Gastrocnemius medialis (tissue), 4 donors: Measurements from ENCODE around the gene KCNAB3. TPM values are rescaled to one million over a fixed set of nuclear protein-coding genes. Genes with fewer than 3 reads are reported as not detected.

ENCODE experiments used
- ATAC-seq, 2 donors: fragments of 150-250 bp; one replicate each; pipeline ENCODE4 v1.9.1; 2016
- DNase-seq, 2 donors: peaks; one replicate each; pipeline ENCODE4 v3.0.0-alpha.2; 2019
- H3K27ac ChIP-seq, 4 donors: fragments of 200-600 bp; sonication (generic); 1 replicate in 1 of 4; 2 replicates in 3 of 4; pipeline ENCODE4 v1.5.1; 2016 to 2018; ENCODE audit warnings: mild to moderate bottlenecking in 2 of 4, moderate library complexity in 1 of 4
- H3K27me3 ChIP-seq, 3 donors: fragments of 200-600 bp; sonication (generic) in 2 of 3; 1 replicate in 1 of 3; 2 replicates in 2 of 3; pipeline versions ENCODE4 v1.5.1 to v1.6.0; 2016 to 2019; ENCODE audit warnings: mild to moderate bottlenecking in 1 of 3, moderate library complexity in 1 of 3
- H3K36me3 ChIP-seq, 2 donors: fragments of 200-600 bp; sonication (generic) in 1 of 2; one replicate each; pipeline ENCODE4 v1.5.1; 2017 to 2018
- H3K4me1 ChIP-seq, 2 donors: fragments of 200-600 bp; sonication (generic) in 1 of 2; one replicate each; pipeline ENCODE4 v1.5.1; 2016 to 2017; ENCODE audit warnings: mild to moderate bottlenecking in 2 of 2
- H3K4me3 ChIP-seq, 4 donors: fragments of 200-600 bp; sonication (generic) in 3 of 4; 1 replicate in 1 of 4; 2 replicates in 3 of 4; pipeline ENCODE4 v1.5.1; 2016 to 2019; ENCODE audit warnings: mild to moderate bottlenecking in 2 of 4
- H3K9me3 ChIP-seq, 3 donors: fragments of 200-600 bp; sonication (generic) in 2 of 3; 1 replicate in 1 of 3; 2 replicates in 2 of 3; pipeline ENCODE4 v1.5.1; 2016 to 2019
- CTCF ChIP-seq, 5 experiments: fragments of 450-650 bp in 3 of 5; fragments of 200-600 bp in 2 of 5; sonication (generic) in 2 of 5; IDR thresholded peaks in 4 of 5; conservative IDR thresholded peaks in 1 of 5; 1 replicate in 4 of 5; 2 replicates in 1 of 5; pipeline ENCODE4 v1.5.1; 2016 to 2019; ENCODE audit warnings: antibody characterized with exemption in 5 of 5, mild to moderate bottlenecking in 3 of 5, moderate library complexity in 3 of 5
- POLR2A ChIP-seq, 2 donors: fragments of 450-650 bp; IDR thresholded peaks; one replicate each; pipeline ENCODE4 v1.6.1; 2017; ENCODE audit warnings: antibody characterized with exemption in 2 of 2, mild to moderate bottlenecking in 2 of 2, moderate library complexity in 2 of 2
- in situ Hi-C, 4 donors: fragments of 200-750 bp; cut with MboI; loops; one replicate each; pipeline versions ENCODE4 v1.15.0 to v1.8.0; 2017; ENCODE audit warnings: low sequenced_read_pairs in 4 of 4
- intact Hi-C: fragments of 100-400 bp; cut with DNase I; formaldehyde crosslinking; loops from one replicate; pipeline ENCODE4 v1.15.1; 2023; ENCODE audit warnings: low total_unique reads
- total RNA-seq, 4 donors: library from RNA; depleted of rRNA; stranded (reverse); fragments of >200 nt; gene quantifications; one replicate each; pipeline versions ENCODE4 v1.1.0 to v1.2.3, GENCODE V29; 2016

Gene KCNAB3
- total RNA-seq, result under 1 TPM in 1 of 4 donors, not detected in 3; 0.42 TPM

DNA sequence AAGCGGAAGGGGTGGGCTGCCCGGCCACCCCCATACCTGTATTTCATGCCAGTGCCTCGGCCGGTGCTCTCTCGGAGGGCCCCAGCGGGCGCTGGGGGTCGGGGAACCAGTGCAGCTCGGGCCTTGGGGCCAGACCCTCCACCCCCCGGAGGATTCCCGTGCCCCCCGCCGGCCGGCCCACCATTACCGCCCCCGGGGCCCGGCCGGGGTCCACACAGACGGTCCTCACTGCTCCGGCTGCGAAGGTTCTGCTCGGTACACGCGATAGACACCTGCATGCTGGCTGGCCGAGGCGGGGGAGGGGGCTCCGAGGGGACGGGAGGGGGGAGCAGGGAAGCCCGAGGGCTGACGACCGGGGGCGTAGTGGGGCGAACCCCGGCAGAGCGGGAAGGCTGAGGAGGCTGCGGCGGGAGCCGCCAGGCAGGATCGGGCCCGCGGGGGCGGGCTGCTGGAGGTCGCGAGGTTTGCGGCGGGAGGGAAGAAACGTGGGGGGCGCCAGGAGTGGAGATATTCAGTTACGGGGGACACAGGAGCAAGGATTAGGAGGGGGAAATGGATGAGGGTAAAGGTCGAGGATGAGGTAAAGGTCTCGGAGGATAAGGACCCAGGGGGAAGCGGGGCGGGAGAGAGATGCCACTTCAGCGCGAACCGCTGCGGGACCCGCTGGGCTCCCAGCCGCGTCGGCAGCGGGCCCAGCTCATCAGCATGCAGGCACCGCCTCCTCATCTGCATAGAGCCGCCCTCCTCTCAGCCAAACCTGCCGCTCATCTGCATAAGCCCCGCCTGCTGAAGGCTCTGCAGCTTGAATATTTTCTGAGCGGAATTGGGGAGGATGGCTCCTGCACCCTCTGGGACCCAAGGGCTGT, at the start of gene KCNAB3:
TSS of gene KCNAB3 (minus strand) at position 699 of the 866 bp plus-strand sequence. CDS start at position 278, 421 bp downstream.
- no peak for TF ChIP-seq POLR2A (IDR thresholded peaks at IDR 0.05)
- Histone ChIP-seq H3K27me3 (no peaks in the 10 kb centered on the region), H3K27ac (no peak within 1 kb of the TSS), H3K9me3 (no peaks in the 10 kb centered on the region), H3K4me1 (peaks cover 17 to 19% of the 10 kb centered on the region in 2 donors), H3K36me3 (peaks cover 0 to 1% of the 10 kb centered on the region in 2 donors), H3K4me3 (no peak within 1 kb of the TSS)
- intact Hi-C loops (loop anchor here (5.0 kb wide), 2 partner anchors 63 to 72 kb away; partner anchors contain the start of genes CYB5D1, NAA38 and TMEM88), in situ Hi-C loops (loop anchor here in 1 of 4 donors (5.0 kb wide), 1 partner anchor 58 kb away; no protein-coding TSS in a partner anchor)
- DNase-seq, result no peak
- no peak for ATAC-seq

DNA sequence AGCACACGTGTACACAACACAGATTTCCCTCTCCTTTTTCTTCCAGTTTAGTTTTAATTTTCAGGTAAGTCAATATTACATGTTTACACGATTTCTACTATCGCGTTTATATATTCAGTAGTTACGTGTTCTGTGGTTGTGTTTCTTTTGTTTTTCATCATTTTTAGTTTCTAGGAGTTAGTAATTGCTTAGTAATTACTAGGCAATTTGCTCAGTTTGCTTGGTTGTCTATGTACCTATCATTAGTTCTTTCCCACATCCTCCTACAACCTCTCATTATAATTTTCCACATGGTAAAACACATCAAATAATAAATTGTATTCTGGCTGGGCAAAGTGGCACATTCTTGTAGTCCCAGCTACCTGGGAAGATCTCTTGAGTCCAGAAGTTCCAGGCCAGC, 48.1 kb upstream of the KCNAB3 start:
- TF ChIP-seq CTCF (IDR thresholded peaks at IDR 0.05 in 4 of 5, conservative IDR thresholded peaks at IDR 0.05 in 1 of 5), result no peak
- no peak for TF ChIP-seq POLR2A (IDR thresholded peaks at IDR 0.05)
- peaks cover 0 to 1% of the 10 kb centered on the region in 2 donors for H3K4me1 ChIP-seq
- H3K27me3 ChIP-seq, result no peaks in the 10 kb centered on the region
- in situ Hi-C loops (loop anchor here in 3 of 4 donors (25.0 kb wide), 2 partner anchors 116 to 241 kb away; partner anchors contain the start of genes CYB5D1 (in 2 of the 3), NAA38 (in 2 of the 3) and TMEM88 (in 2 of the 3)), intact Hi-C loops (no loop called here)
- no peak overlapping the region for H3K4me3 ChIP-seq
- no peaks in the 10 kb centered on the region for H3K36me3 ChIP-seq
- no peak overlapping the region for H3K27ac ChIP-seq
- ATAC-seq (no peak), DNase-seq (no peak)
- no peaks in the 10 kb centered on the region for H3K9me3 ChIP-seq

DNA sequence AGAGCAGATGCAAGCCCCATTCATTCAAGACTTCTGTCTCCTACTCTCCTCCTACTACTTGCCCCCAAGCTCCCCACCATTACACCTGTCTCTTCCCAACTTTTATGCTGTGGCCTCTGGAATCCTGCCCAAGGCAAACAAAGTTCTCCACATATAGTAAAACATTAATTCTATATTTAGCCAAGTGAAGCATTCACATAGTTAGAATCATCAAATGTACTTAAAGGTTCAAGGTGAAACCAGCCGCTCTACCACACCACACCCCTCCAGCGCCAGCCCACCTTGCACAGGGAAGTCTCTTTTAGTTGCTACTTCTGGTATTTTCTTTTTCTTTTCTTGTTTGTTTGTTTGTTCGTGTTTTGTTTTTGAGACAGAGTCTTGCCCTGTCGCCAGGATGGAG, 47.4 kb upstream of the KCNAB3 start:
- no peak for ATAC-seq
- DNase-seq, result no peak
- Histone ChIP-seq H3K27ac (no peak overlapping the region), H3K9me3 (no peaks in the 10 kb centered on the region), H3K36me3 (no peaks in the 10 kb centered on the region), H3K4me3 (no peak overlapping the region), H3K4me1 (peaks cover 7 to 8% of the 10 kb centered on the region in 2 donors), H3K27me3 (no peaks in the 10 kb centered on the region)
- in situ Hi-C loops (loop anchor here in 3 of 4 donors (25.0 kb wide), 2 partner anchors 115 to 240 kb away; partner anchors contain the start of genes CYB5D1 (in 2 of the 3), NAA38 (in 2 of the 3) and TMEM88 (in 2 of the 3)), intact Hi-C loops (no loop called here)
- TF ChIP-seq POLR2A (IDR thresholded peaks at IDR 0.05), result no peak
- no peak for TF ChIP-seq CTCF (IDR thresholded peaks at IDR 0.05 in 4 of 5, conservative IDR thresholded peaks at IDR 0.05 in 1 of 5)

GRCh38 chr17:7974638-7975131, 45.0 kb upstream of the KCNAB3 start:
- no peak for ATAC-seq
- TF ChIP-seq CTCF (IDR thresholded peaks at IDR 0.05 in 4 of 5, conservative IDR thresholded peaks at IDR 0.05 in 1 of 5), result no peak
- no peak for TF ChIP-seq POLR2A (IDR thresholded peaks at IDR 0.05)

More at GRCh38 chr17:7974638-7975131, 45.0 kb upstream of the KCNAB3 start:
- Histone ChIP-seq H3K9me3 (no peaks in the 10 kb centered on the region), H3K36me3 (no peaks in the 10 kb centered on the region), H3K4me1 (peaks cover 7 to 11% of the 10 kb centered on the region in 2 donors), H3K4me3 (no peak overlapping the region), H3K27ac (no peak overlapping the region), H3K27me3 (no peaks in the 10 kb centered on the region)
- in situ Hi-C loops (loop anchor here in 3 of 4 donors (25.0 kb wide), 2 partner anchors 112 to 237 kb away; partner anchors contain the start of genes CYB5D1 (in 2 of the 3), NAA38 (in 2 of the 3) and TMEM88 (in 2 of the 3)), intact Hi-C loops (no loop called here)
- DNase-seq, result no peak
